Suprapubic skin (tissue), 4 donors: ENCODE measurements around the gene GNG10.

Experiments used
- CTCF ChIP-seq, 2 donors: fragments of 200-600 bp in 1 of 2; fragments of 450-650 bp in 1 of 2; sonication (generic) in 1 of 2; IDR thresholded peaks; one replicate each; pipeline ENCODE4 v1.5.1; 2016 to 2019; ENCODE audit warnings: antibody characterized with exemption in 2 of 2, mild to moderate bottlenecking in 1 of 2, moderate library complexity in 1 of 2
- POLR2A ChIP-seq, 2 donors: fragments of 450-650 bp; IDR thresholded peaks; one replicate each; pipeline ENCODE4 v1.6.1; 2017; ENCODE audit warnings: antibody characterized with exemption in 2 of 2, mild to moderate bottlenecking in 2 of 2, moderate library complexity in 2 of 2
- POLR2AphosphoS5 ChIP-seq, 3 donors: sonication (generic); formaldehyde crosslinking; IDR thresholded peaks; one replicate each; pipeline ENCODE4 v1.6.1; 2017; ENCODE audit warnings: antibody characterized with exemption in 3 of 3

- TF ChIP-seq CTCF (IDR thresholded peaks at IDR 0.05): no peak
- no peak for TF ChIP-seq POLR2A (IDR thresholded peaks at IDR 0.05)
- TF ChIP-seq POLR2AphosphoS5 (IDR thresholded peaks at IDR 0.05): no peak
Measured at GRCh38 chr9:111632060-111632459, 29.3 kb upstream of the GNG10 start.
